ENCODE results near the gene OST4. TPM values are rescaled to one million over a fixed set of nuclear protein-coding genes. Genes with fewer than 3 reads are reported as not detected.

OST4 gene
- total RNA-seq, 2 donors from 2014 or later: 379 to 465 TPM

DNA sequence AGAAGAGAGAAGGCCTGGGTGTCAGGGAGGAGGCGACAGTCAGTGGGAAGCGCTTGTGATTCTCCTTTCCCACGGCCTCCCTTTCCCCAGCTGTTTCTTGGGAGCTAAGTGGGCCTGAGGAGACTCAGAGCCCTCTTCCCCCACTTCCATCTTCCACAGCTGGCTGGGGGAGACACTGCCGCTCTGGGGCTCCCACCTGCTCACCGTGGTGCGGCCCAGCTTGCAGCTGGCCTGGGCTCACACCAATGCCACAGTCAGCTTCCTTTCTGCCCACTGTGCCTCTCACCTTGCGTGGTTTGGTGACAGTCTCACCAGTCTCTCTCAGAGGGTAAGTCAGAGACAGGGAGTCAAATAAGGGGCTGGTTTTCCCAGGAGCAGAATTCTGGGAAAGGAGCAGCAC, 31.6 kb downstream of the OST4 start:
- peaks cover 63% of the 10 kb centered on the region for H3K36me3 ChIP-seq
- no peak overlapping the region for H3K27ac ChIP-seq
- H3K4me1 ChIP-seq: peaks cover 0 to 17% of the 10 kb centered on the region in 2 donors
- DNase-seq (ENCODE audit: low spot score): no peak
- H3K27me3 ChIP-seq: no peaks in the 10 kb centered on the region
- no peaks in the 10 kb centered on the region for H3K9me3 ChIP-seq
- TF ChIP-seq, protein P1, sequence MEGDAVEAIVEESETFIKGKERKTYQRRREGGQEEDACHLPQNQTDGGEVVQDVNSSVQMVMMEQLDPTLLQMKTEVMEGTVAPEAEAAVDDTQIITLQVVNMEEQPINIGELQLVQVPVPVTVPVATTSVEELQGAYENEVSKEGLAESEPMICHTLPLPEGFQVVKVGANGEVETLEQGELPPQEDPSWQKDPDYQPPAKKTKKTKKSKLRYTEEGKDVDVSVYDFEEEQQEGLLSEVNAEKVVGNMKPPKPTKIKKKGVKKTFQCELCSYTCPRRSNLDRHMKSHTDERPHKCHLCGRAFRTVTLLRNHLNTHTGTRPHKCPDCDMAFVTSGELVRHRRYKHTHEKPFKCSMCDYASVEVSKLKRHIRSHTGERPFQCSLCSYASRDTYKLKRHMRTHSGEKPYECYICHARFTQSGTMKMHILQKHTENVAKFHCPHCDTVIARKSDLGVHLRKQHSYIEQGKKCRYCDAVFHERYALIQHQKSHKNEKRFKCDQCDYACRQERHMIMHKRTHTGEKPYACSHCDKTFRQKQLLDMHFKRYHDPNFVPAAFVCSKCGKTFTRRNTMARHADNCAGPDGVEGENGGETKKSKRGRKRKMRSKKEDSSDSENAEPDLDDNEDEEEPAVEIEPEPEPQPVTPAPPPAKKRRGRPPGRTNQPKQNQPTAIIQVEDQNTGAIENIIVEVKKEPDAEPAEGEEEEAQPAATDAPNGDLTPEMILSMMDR (IDR thresholded peaks at IDR 0.05): no peak
- H3K4me3 ChIP-seq: no peak overlapping the region

DNA sequence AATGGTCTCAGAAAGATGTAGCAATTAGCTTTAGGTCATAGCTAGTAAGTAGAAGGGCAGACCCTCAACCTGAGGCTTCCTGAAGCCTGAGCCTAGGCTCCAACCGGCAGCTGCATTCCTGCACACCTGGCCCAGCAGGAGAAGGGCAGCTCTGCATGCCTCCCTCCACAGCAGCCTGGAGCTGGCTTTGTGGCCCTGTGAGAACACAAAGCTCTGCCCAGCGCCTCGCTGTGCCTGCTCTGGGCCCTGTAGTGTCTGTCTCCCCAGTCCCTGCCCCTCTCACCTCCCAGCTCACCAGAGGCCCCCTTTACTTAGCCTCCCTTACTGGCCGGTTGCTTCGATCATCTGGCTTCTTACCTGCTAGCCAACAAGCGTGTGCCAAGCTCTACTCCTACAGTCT, 32.0 kb downstream of the OST4 start:
- H3K9me3 ChIP-seq: no peaks in the 10 kb centered on the region
- DNase-seq (ENCODE audit: low spot score): no peak

DNA sequence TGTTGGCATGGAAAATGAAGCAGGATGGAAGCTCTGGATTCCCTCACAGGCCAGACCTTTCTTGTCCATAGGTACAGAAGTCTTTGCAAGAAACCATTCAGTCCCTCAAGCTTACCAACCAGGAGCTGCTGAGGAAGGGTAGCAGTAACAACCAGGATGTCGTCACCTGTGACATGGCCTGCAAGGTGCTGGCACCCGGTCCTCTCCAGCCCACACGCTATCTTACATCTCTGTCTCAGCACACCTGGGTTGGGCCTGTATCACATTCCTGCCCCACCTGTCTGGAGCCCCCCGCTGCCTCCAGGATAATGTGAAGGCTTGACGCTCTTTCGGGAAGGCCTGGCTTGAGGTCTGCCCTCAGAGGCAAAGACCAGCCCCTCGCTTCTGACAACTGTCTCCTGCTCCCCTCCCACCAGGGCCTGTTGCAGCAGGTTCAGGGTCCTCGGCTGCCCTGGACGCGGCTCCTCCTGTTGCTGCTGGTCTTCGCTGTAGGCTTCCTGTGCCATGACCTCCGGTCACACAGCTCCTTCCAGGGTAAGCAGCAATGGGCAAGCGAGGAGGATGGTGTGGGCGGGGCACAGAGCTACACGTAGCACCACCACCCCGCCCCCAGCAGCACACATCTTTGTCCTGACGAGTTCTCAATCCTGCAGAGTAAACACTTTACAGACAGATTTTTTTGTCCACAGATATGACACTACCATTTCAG, 32.7 kb downstream of the OST4 start:
- Histone ChIP-seq H3K36me3 (peaks cover 67% of the 10 kb centered on the region), H3K27me3 (no peaks in the 10 kb centered on the region), H3K4me3 (no peak overlapping the region), H3K4me1 (peaks cover 0 to 26% of the 10 kb centered on the region in 2 donors), H3K9me3 (no peaks in the 10 kb centered on the region), H3K27ac (no peak overlapping the region)
- TF ChIP-seq, protein P1 (IDR thresholded peaks at IDR 0.05): no peak
- no peak for DNase-seq (ENCODE audit: low spot score)

More for the DNA sequence above, 32.0 kb downstream of the OST4 start:
- TF ChIP-seq, protein P1 (IDR thresholded peaks at IDR 0.05): no peak
- H3K36me3 ChIP-seq: peaks cover 67% of the 10 kb centered on the region
- peaks cover 0 to 21% of the 10 kb centered on the region in 2 donors for H3K4me1 ChIP-seq
- H3K27me3 ChIP-seq: no peaks in the 10 kb centered on the region
- no peak overlapping the region for H3K27ac ChIP-seq
- H3K4me3 ChIP-seq: no peak overlapping the region

DNA sequence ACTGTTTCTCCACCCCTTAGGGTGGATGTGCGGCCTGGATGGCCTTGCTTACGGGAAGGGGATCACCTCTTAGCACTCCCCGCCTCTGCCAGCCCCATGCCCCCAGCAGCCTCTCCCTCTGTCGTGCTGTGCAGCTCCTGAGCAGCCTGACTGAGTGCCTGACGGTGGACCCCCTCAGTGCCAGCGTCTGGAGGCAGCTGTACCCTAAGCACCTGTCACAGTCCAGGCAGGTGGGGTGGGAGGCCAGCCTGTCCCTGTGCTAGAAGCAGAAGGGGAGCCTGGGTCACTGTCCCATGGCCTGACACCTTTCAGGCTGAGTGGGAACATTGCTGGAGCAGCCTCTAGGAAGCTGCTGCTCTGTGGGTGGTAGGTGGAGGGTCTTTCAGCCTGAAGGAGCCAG, 33.4 kb downstream of the OST4 start:
- DNase-seq (ENCODE audit: low spot score): no peak
- TF ChIP-seq, protein P1 (IDR thresholded peaks at IDR 0.05): no peak
- peaks cover 0 to 31% of the 10 kb centered on the region in 2 donors for H3K4me1 ChIP-seq
- no peaks in the 10 kb centered on the region for H3K27me3 ChIP-seq
- H3K9me3 ChIP-seq: no peaks in the 10 kb centered on the region
- peaks cover 67% of the 10 kb centered on the region for H3K36me3 ChIP-seq
- H3K4me3 ChIP-seq: no peak overlapping the region
- no peak overlapping the region for H3K27ac ChIP-seq

DNA sequence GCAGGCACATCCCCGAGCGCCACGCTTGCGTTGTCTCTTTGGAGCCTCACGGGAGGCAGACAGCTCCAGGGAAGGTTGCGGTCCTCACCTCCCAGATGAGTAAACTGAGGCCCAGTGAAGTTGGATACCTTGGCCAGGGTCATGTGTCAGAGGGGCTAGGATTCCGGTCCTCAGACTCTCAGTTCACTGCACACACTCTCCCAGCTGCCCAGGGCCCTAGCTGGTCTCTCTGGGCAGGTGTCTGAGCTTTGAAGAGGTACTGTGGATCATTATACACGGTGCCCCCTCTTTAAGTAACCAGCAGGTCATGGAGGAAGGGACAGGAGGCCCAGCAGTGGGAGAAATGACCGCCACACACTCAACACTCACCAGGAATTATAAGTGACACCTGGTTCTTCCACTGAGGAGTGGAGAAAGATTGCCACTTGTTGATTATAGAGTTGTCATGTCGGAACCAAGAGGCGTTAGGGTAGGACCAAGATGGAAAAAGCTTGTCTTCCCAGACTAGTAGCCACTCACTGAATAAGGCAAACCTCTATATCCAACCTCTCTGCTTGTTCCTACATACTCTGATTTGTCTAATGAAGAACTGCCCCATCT, 38.1 kb downstream of the OST4 start:
- TF ChIP-seq, protein P1 (IDR thresholded peaks at IDR 0.05): no peak
- no peak for DNase-seq (ENCODE audit: low spot score)
- no peaks in the 10 kb centered on the region for H3K27me3 ChIP-seq
- H3K4me1 ChIP-seq: peaks cover 0 to 18% of the 10 kb centered on the region in 2 donors
- peak overlapping the region; percentile 92 to 94 for H3K27ac ChIP-seq
- peaks cover 39% of the 10 kb centered on the region for H3K36me3 ChIP-seq
- peak overlapping the region; percentile 99 to 100 for H3K4me3 ChIP-seq
- no peaks in the 10 kb centered on the region for H3K9me3 ChIP-seq

Data from right atrium auricular region (tissue), 2 donors.